Mucosa of stomach (tissue), 1 donor: ENCODE results near the gene PRKX.
"Not testable (repeated sequence)": the region's sequence is repeated elsewhere in the genome, so short reads cannot be mapped to it uniquely, and the experiment has no call there.

ENCODE experiments used
- H3K27me3 ChIP-seq: one replicate; pipeline ENCODE4 v1.7.0; 2013; ENCODE audit warnings: mild to moderate bottlenecking, low read length; ENCODE audit not compliant: control insufficient read depth, insufficient read depth
- H3K36me3 ChIP-seq: one replicate; pipeline ENCODE4 v1.7.0; 2013; ENCODE audit warnings: low read length; ENCODE audit not compliant: control insufficient read depth, insufficient read depth
- H3K4me1 ChIP-seq: one replicate; pipeline ENCODE4 v1.7.0; 2013; ENCODE audit warnings: mild to moderate bottlenecking, low read length; ENCODE audit not compliant: control insufficient read depth, insufficient read depth
- H3K4me3 ChIP-seq: one replicate; pipeline ENCODE4 v1.7.0; 2013; ENCODE audit warnings: low read length
- H3K9ac ChIP-seq: one replicate; pipeline ENCODE4 v1.7.0; 2013; ENCODE audit warnings: mild to moderate bottlenecking, low read length, moderate library complexity
- H3K9me3 ChIP-seq: one replicate; pipeline ENCODE4 v1.7.0; 2013; ENCODE audit warnings: mild to moderate bottlenecking, low read length, moderate library complexity; ENCODE audit not compliant: control insufficient read depth
- donor health status: Pancreatic carcinoma.

PRKX gene

DNA sequence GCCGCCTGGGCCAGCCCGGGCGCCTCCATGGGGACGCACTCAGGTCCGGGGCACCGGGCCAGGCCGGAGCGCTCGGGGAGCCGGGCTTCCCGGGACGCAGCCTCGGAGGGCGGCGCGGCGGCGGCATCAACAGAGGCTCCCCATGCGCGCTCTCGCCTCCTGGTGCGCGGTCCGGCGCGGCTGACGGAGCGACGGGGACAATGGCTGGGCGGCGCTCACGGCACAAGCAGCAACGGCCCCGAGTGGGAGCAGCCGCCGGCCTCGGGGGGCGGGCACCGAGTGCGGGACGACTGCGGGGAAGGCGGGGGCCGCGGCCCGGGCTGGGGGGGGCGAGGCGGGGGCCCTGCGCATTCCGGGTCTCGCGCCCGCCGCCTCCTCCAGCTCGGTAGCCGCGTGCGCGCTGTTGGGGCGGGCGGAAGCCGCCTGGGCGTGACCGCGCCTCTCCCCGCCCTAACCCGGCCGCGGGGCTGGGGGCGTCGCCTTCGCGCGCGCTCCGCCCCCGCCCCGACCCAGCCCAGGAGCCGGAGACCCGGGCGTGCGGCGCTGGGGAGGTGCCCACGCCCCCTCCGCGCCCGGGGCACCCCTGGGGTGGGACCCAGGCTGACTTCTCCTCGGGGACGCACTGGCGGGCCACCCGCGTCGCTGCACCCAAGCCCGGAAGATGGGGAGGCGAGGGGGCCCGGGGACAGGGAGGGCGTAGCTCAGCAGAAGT is at the start of gene PRKX:
Gene PRKX (minus strand): TSS at position 425 of the 712 bp plus-strand sequence. CDS start 396 bp downstream, at position 29.
- peak within 1 kb of the TSS; percentile 31 for H3K4me3 ChIP-seq
- no peaks in the 10 kb centered on the region for H3K27me3 ChIP-seq
- H3K9me3 ChIP-seq: no peaks in the 10 kb centered on the region
- H3K9ac ChIP-seq: peak within 1 kb of the TSS; percentile 50
- peaks cover 7% of the 10 kb centered on the region for H3K4me1 ChIP-seq
- no peaks in the 10 kb centered on the region for H3K36me3 ChIP-seq

DNA sequence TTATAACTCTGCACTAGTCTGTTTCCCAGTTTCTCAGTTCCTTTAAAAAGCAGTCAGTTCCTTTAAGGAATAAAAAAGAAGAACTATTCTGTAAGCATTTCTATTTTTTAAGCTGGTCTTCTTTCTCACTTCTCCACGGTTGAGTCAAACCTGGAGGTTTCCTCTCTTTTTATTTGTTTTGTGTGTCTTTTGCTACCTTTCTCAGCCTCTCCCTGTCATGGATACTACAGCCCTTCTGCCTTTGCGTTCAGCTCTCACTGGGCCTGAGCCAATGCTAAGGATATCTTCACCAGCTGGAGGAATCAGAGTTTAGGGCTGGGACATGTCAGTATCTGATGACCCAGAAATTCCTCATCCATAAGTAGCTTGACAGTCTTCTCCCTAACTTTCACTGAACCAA is 49.7 kb upstream of the PRKX start:
- H3K4me1 ChIP-seq: no peaks in the 10 kb centered on the region
- H3K36me3 ChIP-seq: no peaks in the 10 kb centered on the region
- H3K9me3 ChIP-seq: no peaks in the 10 kb centered on the region
- H3K9ac ChIP-seq: no peak overlapping the region
- no peak overlapping the region for H3K4me3 ChIP-seq
- H3K27me3 ChIP-seq: no peaks in the 10 kb centered on the region

DNA sequence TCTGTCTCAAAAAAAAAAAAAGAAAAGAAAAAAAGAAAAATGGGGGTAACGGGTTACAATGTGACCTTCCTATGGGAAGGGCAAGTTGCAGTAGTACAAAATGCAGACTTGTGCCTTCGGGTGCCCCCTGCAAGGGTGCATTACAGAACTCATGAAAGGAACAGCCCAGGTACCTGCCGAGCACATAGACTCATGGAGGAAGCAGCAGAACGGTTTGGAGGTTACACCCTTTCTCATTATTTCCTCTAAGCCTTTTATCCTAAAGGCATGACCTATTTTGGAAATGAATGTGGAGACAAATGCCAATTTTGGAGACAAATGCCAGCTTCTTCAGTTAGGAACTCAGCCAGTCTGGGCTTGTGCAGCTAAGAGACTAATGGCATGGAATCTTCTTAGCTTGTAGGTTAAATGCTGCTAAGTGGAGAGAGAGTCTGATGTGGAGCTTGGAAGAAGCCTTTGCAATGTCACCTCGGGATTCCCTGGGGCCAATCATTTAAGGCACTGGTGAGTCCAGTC is 44.1 kb upstream of the PRKX start:
- no peaks in the 10 kb centered on the region for H3K36me3 ChIP-seq
- no peaks in the 10 kb centered on the region for H3K4me1 ChIP-seq
- no peak overlapping the region for H3K9ac ChIP-seq
- no peaks in the 10 kb centered on the region for H3K9me3 ChIP-seq
- no peak overlapping the region for H3K4me3 ChIP-seq
- no peaks in the 10 kb centered on the region for H3K27me3 ChIP-seq

DNA sequence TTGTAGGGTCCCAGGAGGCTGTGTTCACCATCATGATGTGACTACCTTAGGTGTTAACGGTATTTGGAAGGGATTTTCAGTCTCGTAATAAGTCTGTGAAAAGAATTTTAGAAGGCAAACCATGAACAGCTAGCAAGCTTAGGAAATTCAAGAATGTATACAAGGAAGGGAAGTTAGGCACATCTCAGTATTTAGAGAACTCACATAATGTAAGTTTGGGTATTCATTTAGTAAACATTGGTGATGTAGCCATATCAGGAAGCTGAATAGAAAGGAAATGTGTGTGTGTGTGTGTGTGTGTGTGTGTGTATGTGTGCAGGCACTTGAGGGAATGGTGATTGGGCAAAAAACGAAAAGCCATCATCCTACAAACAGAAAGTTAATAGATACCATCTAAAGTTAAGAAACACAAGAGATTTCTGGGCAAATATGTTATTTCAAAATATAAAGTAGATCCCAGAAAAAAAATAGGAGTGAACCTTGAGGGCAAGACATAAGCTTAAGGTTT is 34.7 kb upstream of the PRKX start:
- Histone ChIP-seq H3K4me3 (no peak overlapping the region), H3K27me3 (no peaks in the 10 kb centered on the region), H3K36me3 (no peaks in the 10 kb centered on the region), H3K9me3 (no peaks in the 10 kb centered on the region), H3K9ac (no peak overlapping the region), H3K4me1 (no peaks in the 10 kb centered on the region)

GRCh38 chrX:3743801-3744439 is 30.5 kb upstream of the PRKX start:
- Histone ChIP-seq H3K27me3 (no peaks in the 10 kb centered on the region), H3K9ac (no peak overlapping the region), H3K36me3 (no peaks in the 10 kb centered on the region), H3K4me1 (no peaks in the 10 kb centered on the region), H3K9me3 (no peaks in the 10 kb centered on the region), H3K4me3 (no peak overlapping the region)

DNA sequence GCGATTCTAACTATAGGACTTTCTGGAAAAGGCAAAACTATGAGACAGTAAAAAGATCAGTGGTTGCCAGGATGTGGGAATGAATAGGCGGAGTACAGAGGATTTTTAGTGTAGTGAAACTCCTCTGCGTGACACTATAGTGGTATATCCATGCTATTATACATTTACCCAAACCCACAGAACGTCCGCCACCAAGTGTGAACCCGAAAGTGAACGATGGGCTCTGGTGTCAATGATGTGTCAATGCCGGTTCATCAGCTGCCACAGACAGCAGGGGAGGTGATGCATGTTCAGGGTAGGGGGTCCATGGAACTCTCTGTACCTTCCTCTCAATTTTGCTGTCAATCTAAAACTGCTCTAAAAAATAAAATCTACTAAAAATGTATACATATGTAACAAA is 27.5 kb upstream of the PRKX start:
- H3K27me3 ChIP-seq, H3K4me1 ChIP-seq, H3K9ac ChIP-seq, H3K9me3 ChIP-seq, H3K4me3 ChIP-seq, H3K36me3 ChIP-seq: not testable (repeated sequence)

GRCh38 chrX:3738509-3738908 is 25.1 kb upstream of the PRKX start:
- Histone ChIP-seq H3K4me1 (no peaks in the 10 kb centered on the region), H3K27me3 (no peaks in the 10 kb centered on the region), H3K4me3 (no peak overlapping the region), H3K9ac (no peak overlapping the region), H3K36me3 (no peaks in the 10 kb centered on the region), H3K9me3 (no peaks in the 10 kb centered on the region)

GRCh38 chrX:3736536-3736935 is 23.1 kb upstream of the PRKX start:
- H3K36me3 ChIP-seq, H3K4me3 ChIP-seq, H3K9ac ChIP-seq, H3K4me1 ChIP-seq, H3K27me3 ChIP-seq, H3K9me3 ChIP-seq: not testable (repeated sequence)

DNA sequence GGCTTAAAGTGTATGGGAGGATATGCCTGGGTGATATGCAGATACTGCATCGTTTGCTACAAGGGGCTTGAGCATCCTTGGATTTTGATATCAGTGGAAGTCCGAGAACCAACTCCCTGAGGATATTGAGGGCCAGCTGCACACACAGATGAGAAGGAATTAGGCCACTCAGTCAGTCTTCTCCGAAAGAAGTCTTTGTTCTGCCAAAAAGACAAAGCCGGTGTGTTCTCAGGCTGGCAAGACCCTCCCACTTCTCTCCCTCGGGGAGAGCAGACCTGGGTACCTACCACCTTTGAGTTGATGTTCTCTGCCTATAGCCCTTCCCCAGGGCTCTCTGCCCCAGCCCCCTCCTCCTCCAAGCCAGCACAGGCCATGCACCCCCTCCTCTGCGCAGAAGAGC is 22.4 kb upstream of the PRKX start:
- H3K9me3 ChIP-seq, H3K36me3 ChIP-seq, H3K27me3 ChIP-seq, H3K4me3 ChIP-seq, H3K9ac ChIP-seq, H3K4me1 ChIP-seq: not testable (repeated sequence)

DNA sequence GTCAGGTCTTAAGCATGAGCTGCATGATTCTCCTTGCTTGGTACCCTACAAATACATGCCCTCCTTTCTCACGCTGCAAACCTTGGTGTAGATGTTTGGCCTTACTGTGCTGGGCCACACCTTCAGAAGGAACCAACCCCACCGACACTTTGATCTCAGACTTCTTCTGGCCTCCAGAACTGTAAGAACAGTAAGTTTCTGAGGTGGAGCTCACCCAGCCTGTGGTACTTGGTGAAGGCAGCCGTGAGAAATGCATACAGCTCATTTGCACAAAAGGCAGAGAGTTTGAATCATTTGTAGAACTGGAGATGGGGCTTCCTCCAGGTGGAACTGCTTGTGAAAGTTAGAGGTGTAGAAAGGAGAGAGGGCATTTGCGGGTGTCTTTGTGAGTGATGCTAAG is 21.0 kb upstream of the PRKX start:
- H3K4me3 ChIP-seq, H3K9me3 ChIP-seq, H3K36me3 ChIP-seq, H3K9ac ChIP-seq, H3K4me1 ChIP-seq, H3K27me3 ChIP-seq: not testable (repeated sequence)

DNA sequence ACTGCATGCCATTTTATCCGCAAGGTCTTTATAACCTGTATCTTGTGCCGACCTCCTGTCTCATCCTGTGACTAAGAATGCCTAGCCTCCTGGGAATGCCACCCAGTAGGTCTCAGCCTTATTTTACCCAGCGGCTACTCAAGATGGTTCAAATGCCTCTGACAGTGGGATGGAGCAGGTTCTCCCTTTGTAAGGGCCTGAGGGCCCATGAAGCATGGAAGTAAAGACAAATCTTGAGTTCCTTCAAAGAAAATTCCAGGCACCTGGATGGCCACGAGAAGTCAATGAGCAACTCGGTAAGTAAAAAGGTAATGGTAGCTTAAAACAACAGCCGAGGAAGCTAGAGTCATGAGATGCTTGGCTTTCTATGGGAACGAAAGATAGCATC is 19.6 kb upstream of the PRKX start:
- Histone ChIP-seq H3K27me3 (no peaks in the 10 kb centered on the region), H3K36me3 (no peaks in the 10 kb centered on the region), H3K9me3 (no peaks in the 10 kb centered on the region), H3K4me3 (no peak overlapping the region), H3K4me1 (no peaks in the 10 kb centered on the region), H3K9ac (no peak overlapping the region)

- not testable (repeated sequence) for H3K4me1 ChIP-seq, H3K9ac ChIP-seq, H3K9me3 ChIP-seq, H3K4me3 ChIP-seq, H3K27me3 ChIP-seq, H3K36me3 ChIP-seq
Measured at GRCh38 chrX:3732326-3733042, 19.0 kb upstream of the PRKX start.
